H1 (cell line): Measurements from ENCODE around the gene CSGALNACT2. TPM values are rescaled to one million over a fixed set of nuclear protein-coding genes. Genes with fewer than 3 reads are reported as not detected.

Experiments
- NANOG ChIP-seq: IDR thresholded peaks from 2 replicates; pipeline ENCODE4 v1.6.1; 2011; ENCODE audit warnings: low read length, low read depth, mild to moderate bottlenecking, inconsistent platforms; ENCODE audit not compliant: insufficient read depth, poor library complexity, severe bottlenecking
- TEAD4 ChIP-seq: IDR thresholded peaks from 2 replicates; pipeline ENCODE4 v1.6.1; 2012; ENCODE audit warnings: low read depth, low read length, inconsistent platforms, mixed read lengths
- polyA plus RNA-seq, 7 experiments: library from polyadenylated mRNA; depleted of rRNA in 3 of 7; stranded (reverse) in 5 of 7; unstranded in 2 of 7; fragments of >200 nt in 5 of 7; fragments of 200-250 nt in 2 of 7; gene quantifications; 1 replicate in 5 of 7; 2 replicates in 1 of 7; 4 replicates in 1 of 7; pipeline versions ENCODE4 v1.2.1 to v1.2.3, GENCODE V29; 2011 to 2013; ENCODE audit warnings: missing spikeins in 2 of 7, mixed read lengths in 2 of 7
- total RNA-seq: library from RNA; stranded (reverse); fragmentation: NEBNext Ultra II Directional; extraction: Animal tissue kit (Norgen Biotek cat#: 25700); gene quantifications from 2 replicates; pipeline ENCODE4 v1.2.1, GENCODE V29; 2021
- TF ChIP-seq, protein P1 (sequence below): fragments of 300-600 bp; sonication (generic); IDR thresholded peaks from 2 replicates; pipeline ENCODE4 v1.7.1; 2012; ENCODE audit warnings: low read length, moderate library complexity, mild to moderate bottlenecking, inconsistent platforms; ENCODE audit not compliant: insufficient replicate concordance
- TF ChIP-seq, protein P2 (sequence below): IDR thresholded peaks from 2 replicates; pipeline ENCODE4 v1.6.1; 2012; ENCODE audit warnings: inconsistent platforms

The CSGALNACT2 gene
- total and polyA plus RNA-seq, 2 of the 8 experiments (the other 6 are each of a cell fraction or from before 2014, with no cell fraction given) = 2.6 to 5.3 TPM

DNA sequence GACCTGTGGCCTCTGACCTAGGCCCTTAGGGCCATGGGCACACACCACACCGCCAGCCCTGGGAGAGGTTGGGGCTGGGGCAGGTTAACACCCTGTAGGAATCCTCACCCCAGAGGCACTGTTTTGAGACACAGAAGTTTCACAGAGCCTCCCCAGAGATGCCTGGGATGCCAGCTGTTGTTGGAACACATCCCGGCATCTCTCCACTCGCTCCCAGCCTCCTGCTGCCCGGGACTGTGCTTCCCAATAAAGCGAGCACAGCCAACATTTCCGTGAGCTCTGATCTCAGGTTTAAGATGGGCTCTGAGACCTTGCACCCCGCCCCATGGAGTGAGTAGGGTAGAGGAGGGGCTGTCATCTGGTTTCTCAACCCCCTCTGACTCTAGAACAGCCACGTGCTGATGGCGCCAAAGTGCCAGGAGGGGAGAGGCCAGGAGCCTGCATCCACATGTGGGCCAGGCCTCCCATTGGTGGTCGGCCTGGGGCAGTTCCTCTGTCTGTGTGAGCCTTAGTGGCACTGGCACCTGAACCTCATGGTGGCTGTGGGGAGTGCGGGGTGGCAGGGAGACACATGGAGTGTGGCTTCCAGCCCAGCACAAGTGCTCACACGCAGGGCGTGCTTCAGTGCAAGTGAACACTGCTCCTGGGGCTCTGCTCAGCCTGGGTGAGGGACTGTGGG is 73.9 kb downstream of the CSGALNACT2 start (continued):
- TF ChIP-seq, protein P1, sequence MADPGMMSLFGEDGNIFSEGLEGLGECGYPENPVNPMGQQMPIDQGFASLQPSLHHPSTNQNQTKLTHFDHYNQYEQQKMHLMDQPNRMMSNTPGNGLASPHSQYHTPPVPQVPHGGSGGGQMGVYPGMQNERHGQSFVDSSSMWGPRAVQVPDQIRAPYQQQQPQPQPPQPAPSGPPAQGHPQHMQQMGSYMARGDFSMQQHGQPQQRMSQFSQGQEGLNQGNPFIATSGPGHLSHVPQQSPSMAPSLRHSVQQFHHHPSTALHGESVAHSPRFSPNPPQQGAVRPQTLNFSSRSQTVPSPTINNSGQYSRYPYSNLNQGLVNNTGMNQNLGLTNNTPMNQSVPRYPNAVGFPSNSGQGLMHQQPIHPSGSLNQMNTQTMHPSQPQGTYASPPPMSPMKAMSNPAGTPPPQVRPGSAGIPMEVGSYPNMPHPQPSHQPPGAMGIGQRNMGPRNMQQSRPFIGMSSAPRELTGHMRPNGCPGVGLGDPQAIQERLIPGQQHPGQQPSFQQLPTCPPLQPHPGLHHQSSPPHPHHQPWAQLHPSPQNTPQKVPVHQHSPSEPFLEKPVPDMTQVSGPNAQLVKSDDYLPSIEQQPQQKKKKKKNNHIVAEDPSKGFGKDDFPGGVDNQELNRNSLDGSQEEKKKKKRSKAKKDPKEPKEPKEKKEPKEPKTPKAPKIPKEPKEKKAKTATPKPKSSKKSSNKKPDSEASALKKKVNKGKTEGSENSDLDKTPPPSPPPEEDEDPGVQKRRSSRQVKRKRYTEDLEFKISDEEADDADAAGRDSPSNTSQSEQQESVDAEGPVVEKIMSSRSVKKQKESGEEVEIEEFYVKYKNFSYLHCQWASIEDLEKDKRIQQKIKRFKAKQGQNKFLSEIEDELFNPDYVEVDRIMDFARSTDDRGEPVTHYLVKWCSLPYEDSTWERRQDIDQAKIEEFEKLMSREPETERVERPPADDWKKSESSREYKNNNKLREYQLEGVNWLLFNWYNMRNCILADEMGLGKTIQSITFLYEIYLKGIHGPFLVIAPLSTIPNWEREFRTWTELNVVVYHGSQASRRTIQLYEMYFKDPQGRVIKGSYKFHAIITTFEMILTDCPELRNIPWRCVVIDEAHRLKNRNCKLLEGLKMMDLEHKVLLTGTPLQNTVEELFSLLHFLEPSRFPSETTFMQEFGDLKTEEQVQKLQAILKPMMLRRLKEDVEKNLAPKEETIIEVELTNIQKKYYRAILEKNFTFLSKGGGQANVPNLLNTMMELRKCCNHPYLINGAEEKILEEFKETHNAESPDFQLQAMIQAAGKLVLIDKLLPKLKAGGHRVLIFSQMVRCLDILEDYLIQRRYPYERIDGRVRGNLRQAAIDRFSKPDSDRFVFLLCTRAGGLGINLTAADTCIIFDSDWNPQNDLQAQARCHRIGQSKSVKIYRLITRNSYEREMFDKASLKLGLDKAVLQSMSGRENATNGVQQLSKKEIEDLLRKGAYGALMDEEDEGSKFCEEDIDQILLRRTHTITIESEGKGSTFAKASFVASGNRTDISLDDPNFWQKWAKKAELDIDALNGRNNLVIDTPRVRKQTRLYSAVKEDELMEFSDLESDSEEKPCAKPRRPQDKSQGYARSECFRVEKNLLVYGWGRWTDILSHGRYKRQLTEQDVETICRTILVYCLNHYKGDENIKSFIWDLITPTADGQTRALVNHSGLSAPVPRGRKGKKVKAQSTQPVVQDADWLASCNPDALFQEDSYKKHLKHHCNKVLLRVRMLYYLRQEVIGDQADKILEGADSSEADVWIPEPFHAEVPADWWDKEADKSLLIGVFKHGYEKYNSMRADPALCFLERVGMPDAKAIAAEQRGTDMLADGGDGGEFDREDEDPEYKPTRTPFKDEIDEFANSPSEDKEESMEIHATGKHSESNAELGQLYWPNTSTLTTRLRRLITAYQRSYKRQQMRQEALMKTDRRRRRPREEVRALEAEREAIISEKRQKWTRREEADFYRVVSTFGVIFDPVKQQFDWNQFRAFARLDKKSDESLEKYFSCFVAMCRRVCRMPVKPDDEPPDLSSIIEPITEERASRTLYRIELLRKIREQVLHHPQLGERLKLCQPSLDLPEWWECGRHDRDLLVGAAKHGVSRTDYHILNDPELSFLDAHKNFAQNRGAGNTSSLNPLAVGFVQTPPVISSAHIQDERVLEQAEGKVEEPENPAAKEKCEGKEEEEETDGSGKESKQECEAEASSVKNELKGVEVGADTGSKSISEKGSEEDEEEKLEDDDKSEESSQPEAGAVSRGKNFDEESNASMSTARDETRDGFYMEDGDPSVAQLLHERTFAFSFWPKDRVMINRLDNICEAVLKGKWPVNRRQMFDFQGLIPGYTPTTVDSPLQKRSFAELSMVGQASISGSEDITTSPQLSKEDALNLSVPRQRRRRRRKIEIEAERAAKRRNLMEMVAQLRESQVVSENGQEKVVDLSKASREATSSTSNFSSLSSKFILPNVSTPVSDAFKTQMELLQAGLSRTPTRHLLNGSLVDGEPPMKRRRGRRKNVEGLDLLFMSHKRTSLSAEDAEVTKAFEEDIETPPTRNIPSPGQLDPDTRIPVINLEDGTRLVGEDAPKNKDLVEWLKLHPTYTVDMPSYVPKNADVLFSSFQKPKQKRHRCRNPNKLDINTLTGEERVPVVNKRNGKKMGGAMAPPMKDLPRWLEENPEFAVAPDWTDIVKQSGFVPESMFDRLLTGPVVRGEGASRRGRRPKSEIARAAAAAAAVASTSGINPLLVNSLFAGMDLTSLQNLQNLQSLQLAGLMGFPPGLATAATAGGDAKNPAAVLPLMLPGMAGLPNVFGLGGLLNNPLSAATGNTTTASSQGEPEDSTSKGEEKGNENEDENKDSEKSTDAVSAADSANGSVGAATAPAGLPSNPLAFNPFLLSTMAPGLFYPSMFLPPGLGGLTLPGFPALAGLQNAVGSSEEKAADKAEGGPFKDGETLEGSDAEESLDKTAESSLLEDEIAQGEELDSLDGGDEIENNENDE = no peak
- no peak for TF ChIP-seq TEAD4
- TF ChIP-seq, protein P2, sequence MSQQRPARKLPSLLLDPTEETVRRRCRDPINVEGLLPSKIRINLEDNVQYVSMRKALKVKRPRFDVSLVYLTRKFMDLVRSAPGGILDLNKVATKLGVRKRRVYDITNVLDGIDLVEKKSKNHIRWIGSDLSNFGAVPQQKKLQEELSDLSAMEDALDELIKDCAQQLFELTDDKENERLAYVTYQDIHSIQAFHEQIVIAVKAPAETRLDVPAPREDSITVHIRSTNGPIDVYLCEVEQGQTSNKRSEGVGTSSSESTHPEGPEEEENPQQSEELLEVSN = no peak
- TF ChIP-seq NANOG = no peak
